Activated CD4-positive, alpha-beta T cell treated with anti-CD3 and anti-CD28 coated beads, Interleukin-10, Interleukin-2, amounts not matched to agents 100 ng/mL and 50 ng/mL, durations not matched to agents 16 hours and 8 hours (primary cell): ENCODE data around the gene COL15A1.

Source experiments
- DNase-seq: peaks from one replicate; pipeline ENCODE4 v3.0.0-alpha.2; 2020

The COL15A1 gene

DNA sequence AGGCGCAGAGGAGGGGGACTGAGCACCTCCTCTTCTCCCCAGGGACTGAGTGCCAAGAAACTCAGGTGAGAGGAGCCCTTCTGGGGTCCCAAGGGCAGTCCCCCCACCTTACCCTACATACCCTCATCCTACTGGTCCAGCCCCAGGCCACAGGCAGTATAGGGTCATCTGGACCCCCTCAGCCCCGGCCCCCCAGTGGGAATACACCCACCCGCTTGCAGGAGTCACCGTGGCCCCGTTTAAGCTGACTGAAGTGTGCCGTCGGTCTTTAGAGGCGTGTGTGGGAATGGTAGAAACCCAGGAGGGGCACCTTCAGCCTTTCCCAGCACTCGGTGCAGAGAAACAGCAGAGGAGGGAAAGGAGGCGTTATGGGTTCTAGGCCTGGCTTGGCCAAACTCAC, 30.8 kb downstream of the COL15A1 start:
- DNase-seq, result no peak

DNA sequence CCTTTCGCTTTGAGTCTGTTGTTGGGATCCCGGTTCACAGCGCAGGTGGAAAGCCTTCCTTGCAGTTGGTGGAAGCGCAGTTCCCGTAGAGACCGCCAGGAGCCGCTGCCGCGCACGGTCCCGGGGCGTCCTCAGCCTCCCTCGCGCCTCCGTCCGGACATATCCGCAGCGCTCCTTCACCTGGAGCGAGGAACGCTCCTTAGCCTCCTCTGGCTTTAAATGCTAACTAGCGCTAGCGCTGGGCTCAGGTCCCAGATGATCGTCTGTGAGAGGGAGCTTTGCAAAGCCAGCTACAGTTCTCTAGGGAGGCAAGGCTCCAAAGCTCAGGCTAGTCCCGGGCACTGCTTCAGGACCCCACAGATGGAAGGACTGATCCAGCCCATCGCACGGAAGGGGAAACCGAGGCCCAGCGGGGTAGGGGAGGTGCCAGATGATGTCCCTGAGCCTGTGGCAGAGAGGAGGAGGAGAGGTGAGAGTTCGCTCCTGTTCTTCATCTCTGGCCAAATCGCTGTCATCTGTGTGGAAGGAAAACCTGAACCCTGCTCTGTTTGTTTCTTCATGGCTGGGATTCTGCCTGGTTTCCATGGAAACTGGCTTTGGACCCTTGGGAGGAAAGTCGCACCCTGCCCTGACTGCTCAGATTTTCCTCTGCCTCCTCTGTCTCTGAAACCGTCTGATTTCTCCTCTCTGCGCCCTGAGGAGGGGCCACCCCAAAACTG, 31.4 kb downstream of the COL15A1 start:
- DNase-seq, result peak; percentile 83

DNA sequence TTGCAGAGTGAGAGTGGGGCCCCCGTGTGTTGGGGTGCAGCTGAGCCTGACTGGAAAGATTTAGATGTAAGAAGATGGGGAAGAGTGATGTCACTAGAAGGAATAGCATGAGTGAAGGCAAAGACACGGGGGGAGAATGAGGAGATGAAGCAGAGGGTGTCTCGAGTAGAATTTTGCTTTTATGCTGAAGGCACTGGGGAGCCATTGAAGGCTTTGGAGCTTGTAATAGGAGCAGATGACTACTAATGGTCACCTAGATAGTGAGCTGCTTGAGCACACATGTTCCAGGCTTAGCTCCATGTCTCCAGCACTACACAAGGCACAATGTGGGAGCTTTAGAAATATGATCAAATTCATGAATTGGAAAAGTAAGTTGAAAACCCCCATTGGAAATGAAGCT, 32.1 kb downstream of the COL15A1 start:
- no peak for DNase-seq

DNA sequence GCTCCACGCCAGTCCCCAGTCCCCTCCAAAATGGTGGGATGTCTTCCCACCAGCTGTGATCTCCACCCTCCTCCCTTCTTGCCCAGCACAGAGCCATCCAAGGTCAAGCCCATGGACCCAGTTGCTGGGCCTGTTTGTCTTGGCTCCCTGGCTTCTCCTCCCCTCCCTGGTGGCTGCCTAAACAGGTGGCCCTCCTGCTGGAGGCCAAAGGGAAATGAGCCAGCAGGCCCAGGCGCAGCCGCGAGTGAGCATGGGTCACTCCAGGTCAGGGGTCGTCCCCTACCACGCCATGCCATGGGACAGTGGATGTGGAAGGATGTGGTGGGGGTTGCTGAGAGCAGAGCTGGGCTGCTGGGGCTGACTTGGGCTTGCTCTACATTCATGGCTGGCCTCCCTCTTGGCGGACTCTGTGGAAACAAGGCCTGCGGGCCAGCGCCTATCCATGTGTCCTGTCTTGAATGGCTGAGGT, 33.6 kb downstream of the COL15A1 start:
- DNase-seq, result no peak

DNA sequence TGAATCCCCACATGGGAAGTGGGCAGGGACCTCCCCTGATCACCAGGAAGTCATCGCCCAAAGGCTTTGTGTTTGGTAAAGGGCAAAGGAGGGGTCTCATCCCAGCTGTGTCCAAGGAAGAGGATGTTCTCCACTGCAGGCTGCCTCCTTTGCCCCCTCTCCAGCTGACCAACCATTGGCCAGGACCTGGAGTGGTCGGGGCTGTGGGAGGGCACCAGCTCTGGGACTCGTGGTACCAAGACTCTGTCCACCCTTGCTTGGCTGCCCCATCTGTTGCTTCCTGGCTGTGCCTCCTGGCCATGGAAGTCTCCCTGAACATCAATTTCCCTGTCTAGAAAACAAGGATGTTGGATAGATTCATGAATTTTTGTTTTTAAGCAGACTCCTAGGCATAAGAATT, 34.1 kb downstream of the COL15A1 start:
- DNase-seq, result no peak

DNA sequence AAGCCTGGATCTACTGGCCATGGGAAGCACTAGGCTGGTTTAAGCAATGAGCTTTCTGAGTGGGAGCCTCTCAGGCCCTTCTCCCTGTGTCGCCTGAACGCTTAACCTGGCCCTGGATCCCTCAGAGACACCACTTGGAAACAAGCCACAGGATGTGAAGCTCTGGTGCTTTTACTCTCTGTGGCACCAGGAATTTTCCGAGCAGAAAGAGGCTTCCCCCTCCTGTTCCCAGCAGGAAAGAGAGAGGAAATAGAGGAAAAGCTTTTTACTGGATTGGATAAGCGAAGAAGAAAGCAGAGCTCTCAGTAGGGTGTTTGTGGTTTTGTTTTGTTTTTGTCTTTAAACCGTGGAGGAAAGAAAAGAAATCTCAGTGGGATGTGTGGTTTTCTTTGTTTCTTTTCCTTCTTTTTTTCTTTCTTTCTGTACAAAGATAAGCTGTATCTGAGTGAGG, 34.5 kb downstream of the COL15A1 start:
- no peak for DNase-seq

DNA sequence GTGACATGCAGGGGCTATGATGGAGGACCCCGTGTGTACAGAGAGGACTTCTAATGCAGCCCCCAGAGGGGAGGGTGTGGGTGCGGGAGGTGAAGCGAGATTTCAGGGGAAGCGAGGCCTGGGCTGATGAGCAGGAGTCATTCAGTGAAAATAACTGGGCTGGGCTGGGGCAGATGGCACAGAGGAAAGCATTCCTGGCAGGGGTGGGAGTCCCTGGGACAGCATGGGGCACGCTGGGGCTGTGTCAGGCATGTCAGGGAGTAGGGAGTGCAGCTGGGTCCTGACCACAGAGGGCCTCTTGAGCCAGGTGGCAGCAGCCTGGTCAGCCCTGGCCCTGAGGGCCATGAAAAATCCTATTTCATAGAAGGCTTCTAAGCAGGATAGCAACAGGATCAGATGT, 36.6 kb downstream of the COL15A1 start:
- no peak for DNase-seq

DNA sequence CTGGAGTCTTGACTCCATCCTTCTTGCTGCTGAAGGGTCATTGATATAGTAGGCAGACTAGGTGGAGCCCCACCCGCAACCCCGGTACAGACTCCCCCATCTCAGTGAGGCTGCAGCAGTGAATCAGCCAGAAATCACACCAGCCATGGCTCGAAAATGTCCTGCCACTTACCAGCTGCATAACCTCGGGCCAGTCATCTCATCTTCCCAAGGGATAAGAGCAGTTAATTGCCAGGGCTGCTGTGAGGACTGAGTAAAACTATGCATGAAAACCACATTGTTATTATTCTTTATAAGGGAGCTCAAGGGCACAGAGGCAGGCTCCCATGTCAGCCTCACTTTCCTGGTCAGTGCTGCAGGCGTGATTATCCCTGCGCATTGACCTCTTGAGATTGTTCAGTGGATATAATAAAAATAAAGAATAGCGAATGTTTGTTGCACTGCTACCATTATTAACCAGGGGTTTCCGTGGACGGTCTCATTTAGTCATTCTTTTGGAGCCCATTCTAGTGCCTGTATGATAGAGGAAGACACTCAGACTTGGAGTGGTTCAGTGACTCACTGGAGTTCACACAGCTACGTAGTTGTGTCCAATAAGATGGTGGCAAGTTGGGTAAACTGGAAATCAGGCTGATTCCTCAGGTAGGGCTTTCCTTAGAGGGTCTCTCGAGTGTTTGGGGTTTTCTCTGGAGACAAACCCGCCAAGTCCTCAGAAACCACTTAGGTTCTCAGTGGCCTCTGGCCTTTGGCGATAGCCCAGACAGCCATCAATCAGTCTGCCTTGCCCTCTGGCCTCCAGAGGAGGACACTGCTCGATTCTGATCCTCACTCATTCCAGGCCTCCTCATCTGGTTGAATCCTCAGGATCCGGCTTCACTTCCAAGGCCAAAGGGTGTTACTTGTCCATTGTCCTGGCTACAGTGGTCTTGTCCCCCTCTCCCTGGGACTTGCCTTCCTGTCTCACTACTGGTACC, 39.9 kb downstream of the COL15A1 start:
- no peak for DNase-seq

DNA sequence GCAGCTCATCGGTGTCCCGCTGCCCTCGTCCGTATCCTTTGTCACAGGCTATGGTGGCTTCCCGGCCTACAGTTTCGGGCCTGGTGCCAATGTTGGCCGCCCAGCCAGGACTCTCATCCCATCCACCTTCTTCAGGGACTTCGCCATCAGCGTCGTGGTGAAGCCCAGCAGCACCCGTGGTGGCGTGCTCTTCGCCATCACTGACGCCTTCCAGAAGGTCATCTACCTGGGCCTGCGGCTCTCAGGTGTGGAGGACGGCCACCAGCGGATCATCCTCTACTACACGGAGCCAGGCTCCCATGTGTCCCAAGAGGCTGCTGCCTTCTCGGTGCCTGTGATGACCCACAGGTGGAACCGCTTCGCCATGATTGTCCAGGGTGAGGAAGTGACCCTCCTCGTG, 41.9 kb downstream of the COL15A1 start:
- DNase-seq, result no peak

DNA sequence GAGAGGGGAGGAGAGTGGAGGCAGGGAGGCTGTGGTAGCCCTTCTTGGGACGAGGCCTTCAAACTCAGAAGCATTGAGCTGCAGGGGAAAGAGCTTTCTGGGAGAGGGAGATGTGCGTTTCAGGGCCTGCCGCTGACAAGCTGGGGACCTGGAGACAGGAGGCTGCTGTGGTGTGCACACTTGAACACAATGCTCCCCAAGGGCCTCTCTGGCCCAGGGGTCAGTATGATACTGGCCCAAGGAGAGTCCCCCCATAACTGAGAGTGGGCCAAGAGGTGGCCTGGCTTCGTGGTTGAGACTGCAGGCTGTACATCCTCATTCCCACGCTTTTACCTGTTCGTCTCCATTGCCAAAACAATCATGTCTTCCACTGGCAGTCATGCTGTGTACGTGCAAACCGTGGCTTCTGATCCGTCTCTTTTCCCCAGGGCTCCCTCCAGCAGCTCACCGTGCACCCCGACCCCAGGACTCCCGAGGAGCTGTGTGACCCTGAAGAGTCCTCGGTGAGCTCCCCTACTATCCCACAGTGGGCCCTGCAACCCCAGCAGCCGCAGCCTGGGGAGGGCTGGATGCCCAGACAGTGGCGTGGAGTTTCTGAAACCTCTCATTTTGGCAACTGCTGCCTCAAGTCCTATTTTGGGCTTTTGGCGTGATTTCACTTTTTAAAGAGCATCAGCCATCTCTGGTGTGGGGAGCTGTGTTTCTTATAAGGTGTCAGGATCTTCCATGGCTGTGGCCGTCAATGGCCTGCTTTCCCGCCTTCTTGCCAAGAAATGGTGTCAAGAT, 43.4 kb downstream of the COL15A1 start:
- DNase-seq, result no peak

DNA sequence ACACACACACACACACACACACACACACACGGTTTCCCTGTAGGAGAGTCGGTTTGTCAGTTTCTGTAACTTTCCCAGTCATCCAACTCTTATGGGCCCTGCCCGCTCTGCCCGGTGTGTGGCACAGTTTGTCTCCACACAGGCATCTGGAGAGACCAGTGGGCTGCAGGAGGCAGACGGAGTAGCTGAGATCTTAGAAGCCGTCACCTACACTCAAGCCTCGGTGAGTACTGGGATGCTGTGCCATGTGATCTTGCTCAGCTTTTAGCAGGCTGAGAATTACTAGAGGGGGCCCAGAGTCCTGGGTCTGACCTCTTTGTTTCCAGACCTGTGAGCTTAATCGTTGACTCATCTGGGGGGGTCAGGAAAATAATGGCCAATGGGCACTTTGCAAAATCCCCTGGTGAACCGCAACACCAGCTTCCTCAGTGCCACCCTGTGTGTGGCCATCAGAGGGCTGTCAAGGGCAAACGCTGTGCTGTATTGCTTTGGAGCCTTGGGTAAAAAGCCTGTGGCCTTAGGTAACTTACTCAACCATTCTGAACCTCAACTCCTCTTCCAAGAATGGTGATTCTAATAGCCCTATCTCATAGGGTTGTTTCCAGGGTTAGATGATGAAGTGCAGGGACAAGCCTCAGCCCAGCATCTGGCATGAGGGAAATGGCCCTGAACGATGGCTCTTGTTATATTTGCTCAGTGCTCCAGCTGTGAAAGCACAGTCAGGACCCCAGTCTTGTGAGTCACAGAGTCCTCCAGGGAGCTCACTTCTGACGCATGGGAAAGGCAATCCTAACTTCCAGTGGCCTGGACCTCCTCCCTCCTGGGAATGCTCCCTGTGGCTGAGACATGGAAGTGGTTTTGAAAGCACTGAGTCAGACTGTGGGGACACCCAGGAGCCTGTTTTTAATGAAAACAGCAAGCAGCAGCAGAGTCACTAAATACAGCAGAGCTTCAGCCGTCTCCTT, 45.6 kb downstream of the COL15A1 start:
- DNase-seq, result no peak

DNA sequence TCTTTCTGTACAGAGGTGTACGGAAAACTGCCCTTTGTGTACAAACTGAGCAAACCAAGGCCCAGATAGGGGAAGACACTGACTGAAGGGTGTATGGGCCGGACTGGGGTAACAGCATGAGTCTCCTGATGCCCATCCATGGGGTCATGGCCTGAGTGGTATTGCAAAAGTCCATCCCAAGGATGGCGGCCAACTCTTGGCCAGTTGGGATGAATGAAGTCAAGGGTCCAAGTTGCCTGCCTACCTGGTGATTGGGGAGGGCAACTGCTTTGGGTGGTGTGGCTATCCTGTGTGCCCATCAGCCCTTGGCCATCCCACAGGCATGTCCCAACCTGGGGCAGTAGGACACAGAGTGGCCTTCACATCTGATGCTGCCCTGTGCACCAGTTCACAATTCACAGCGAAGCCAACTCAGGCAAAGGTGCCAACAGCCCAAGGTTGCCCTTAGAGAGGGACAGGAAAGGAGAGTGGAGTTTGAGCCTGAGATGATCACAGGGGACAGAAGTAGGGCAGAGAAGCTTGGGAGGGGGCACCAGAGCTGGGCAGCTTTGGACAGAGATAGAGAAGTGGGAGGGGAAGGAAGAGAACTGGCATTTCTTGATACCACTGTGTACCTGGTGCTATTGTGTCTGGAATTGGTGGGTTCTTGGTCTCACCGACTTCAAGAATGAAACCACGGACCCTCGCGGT, 46.6 kb downstream of the COL15A1 start:
- DNase-seq, result no peak

DNA sequence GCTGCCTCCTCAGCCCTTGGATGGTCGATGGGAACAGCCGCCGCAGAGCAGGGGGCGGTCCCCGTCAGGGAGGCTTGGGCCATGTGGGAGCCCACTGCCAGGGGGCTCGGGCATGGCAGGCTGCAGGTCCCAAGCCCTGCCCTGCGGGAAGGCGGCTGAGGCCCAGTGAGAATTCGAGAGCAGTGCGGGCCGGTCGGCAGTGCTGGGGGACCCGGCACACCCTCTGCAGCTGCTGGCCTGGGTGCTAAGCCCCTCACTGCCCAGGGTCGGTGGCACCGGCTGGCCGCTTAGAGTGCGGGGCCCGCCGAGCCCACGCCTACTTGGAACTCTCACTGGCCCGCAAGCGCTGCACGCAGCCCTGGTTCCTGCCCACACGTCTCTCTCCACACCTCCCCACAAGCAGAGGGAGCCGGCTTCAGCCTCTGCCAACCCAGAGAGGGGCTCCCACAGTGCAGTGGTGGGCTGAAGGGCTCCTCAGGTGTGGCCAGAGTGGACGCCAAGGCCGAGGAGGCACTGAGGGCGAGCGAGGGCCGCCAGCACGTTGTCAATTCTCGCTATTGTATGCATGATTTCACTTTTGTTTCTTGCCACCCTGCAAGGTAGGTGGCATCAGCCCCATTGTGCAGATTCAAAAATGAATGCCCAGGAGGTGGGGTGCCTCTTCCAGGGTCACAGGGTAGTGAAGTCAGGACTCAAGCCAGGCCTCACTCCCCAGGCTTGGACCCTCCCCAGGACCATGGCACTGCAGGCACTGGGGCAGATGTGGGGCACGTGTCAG, 48.6 kb downstream of the COL15A1 start:
- no peak for DNase-seq

DNA sequence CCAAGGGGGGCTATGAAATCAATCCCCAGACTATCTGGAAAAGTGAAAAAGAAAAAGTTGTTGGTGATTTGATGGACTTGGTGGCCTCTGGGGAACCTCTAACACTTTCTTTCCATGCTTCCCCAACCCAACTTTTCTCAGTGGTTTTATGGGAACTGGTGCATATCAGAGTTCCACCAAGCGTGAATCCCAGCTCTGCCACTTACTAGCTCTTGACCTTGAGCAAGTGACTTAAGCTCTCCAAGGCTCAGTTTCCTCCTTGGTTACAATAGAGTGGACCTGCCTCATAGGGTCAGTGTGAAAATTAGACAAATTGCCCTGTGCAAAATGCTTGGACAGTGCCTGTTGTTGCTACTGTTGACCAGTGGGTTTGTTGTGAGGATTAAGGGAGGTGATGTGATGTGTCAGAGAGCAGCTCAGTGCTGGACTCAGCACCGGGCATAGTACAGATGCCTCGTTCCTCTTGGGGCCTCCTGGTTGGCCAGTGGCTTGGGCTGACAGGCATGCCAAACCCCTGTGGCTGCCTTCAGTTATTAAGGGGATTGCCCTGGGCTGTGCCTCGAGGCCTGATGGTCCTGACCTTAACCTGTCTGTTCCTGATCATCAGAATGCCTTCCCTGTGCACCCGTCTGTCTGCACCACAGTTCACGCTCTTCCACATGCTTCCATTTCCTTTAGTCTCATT, 49.3 kb downstream of the COL15A1 start:
- no peak for DNase-seq

DNA sequence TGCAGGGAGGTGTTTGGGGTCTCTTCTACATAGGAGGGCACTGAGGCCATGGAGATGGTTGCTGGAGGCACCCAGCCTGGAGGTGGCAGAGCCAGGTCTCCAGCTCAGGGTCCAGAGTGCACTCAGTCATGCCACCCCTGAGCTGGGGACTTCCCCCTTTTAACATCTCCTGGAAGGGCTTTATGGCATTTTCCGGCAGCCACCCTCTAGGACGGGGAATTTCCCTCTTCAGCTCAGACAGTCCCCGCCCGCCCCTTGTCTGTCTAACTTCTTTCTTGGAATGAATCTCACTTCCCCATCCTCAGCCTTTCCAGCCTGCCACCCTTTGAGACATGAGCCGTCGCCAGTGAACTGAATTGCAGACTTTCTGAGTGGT, 49.9 kb downstream of the COL15A1 start:
- peak; percentile 74 for DNase-seq

DNA sequence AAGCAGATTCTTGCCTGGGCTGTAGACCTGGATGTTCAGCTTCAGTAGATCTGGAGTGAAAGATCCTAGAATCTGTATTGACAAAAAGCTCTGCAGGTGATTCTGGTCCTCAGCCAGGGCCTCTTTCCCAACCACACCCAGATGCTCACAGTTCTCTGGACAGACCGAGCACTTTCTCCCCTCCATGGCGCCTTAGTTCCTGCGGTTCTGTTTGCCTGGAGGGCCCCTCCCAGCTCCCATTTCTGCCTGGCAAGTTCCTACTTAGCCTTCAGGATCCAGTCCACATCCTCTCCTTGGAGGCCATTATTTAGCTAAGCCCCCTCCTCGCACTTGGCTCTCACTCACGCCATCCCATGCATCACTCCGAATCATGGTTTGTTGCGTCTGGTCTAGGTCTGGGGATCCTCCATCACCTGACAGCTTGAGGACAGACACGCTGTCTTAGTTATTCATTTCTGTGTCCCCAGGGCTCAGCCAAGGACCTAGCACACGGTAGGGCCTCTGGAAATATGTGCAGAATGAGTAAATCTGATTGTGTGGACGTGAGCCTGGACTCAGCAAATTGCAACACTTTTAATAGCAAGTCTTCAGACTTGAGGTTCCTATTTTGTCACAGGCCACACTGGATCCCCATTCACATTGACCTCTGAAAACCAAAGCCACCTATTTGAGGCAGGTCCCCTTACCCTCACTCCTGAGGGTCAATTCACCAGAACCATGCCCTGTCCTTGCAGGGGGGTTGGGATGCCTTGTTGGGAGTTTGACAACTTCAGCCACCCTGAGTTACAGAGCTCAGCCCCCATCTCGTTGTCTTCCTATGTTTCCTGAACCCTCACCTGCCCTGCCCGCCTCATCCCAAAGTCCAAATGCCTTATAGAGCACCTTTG, 50.7 kb downstream of the COL15A1 start:
- DNase-seq, result no peak

DNA sequence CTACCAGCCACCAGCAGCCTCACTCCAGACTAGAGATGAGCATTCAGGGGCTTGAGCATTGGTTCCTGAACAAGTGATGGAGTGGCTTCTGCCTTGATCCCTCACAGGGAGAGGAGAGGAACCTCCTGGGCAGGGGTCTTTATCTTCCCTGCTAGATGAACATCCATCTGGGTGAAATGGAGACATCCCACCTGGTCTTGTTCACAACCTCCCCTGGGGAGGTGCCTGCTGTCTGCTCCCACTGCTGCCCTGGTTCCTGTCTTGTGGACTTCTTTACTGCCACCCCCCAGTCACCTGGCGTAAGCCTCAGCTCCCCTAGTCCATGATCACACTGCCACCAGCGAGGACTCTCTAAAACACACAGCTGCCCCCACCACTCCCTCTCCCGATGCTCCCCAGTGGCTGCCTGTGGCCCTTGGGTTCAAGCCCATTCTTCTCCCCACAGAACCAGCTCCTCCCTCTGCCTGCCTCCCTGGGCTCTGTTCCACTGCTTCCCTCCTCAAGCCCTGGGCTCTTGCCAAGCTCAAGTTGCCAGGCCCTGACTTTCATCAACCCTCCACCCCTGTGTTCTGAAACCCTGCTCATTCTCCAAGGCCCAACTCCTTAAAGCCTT, 51.5 kb downstream of the COL15A1 start:
- DNase-seq, result no peak

DNA sequence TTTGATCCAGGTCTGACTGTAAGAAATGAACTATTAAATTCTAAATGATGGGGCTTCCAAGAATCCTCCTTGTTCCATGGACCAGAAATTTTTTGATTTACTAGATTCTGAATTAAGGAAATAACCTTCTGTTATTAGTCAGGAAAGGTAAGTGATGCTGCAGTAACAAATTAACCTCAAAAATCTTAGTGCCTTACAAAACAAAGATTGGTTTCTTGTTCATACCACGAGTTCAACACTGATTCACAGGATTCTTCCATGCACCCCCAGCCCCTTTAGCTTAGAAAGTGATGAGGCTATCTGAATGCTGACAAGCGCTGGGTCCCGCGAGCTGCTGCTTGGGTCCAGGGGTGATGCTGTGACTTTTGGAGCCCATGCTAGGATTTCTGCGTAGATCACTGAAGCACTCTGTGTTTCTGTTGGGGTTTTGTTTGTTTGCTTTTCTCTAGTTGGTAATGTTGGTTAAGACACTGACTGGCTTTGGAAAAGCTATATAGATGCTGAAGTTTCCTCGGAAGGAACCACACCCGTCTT, 52.3 kb downstream of the COL15A1 start:
- no peak for DNase-seq
